Measurements from ENCODE around the gene MYCBP.

Gene MYCBP

GRCh38 chr1:38852780-38853179 lies 20.4 kb downstream of the MYCBP start:
- TF ChIP-seq ZNF623 (tag by site-specific recombination; IDR thresholded peaks at IDR 0.05) (no peak), BCL11B (tag by site-specific recombination; IDR thresholded peaks at IDR 0.05; ENCODE audit: low read depth) (no peak), ZNF132 (tag by site-specific recombination; IDR thresholded peaks at IDR 0.05; ENCODE audit: borderline replicate concordance) (no peak), GLIS2 (tag by site-specific recombination; IDR thresholded peaks at IDR 0.05) (no peak), ZSCAN30 (tag by site-specific recombination; IDR thresholded peaks at IDR 0.05) (no peak), GLI4 (tag by site-specific recombination; IDR thresholded peaks at IDR 0.05) (no peak)
- TF ChIP-seq, protein P1, sequence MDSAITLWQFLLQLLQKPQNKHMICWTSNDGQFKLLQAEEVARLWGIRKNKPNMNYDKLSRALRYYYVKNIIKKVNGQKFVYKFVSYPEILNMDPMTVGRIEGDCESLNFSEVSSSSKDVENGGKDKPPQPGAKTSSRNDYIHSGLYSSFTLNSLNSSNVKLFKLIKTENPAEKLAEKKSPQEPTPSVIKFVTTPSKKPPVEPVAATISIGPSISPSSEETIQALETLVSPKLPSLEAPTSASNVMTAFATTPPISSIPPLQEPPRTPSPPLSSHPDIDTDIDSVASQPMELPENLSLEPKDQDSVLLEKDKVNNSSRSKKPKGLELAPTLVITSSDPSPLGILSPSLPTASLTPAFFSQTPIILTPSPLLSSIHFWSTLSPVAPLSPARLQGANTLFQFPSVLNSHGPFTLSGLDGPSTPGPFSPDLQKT (IDR thresholded peaks at IDR 0.05; ENCODE audit: borderline replicate concordance, low read depth, low read length) = no peak
- Histone ChIP-seq H3K4me1 (ENCODE audit: control insufficient read depth, insufficient read depth, low read length) (0 out of 2 replicates have a peak, but pooled peaks cover 2% of the 10 kb centered on the region), H3K36me3 (ENCODE audit: control insufficient read depth in 2 of 2, insufficient read depth in 1 of 2, low read length in 2 of 2) (peaks cover 41 to 81% of the 10 kb centered on the region in 2 experiments), H3K4me3 (ENCODE audit: low read depth, low read length) (no peak overlapping the region), H3K27ac (ENCODE audit: extremely low read depth, low read depth, low read length) (no peak overlapping the region), H3K9me3 (ENCODE audit: control insufficient read depth, insufficient read depth, low read depth, low read length) (no peaks in the 10 kb centered on the region)
- ChIA-PET CTCF (interaction anchor here (0.6 to 1.5 kb wide), 2 partner anchors 17 to 231 kb away, joined by 4 to 6 read pairs; no protein-coding TSS in a partner anchor), POLR2A (interaction anchor here (0.6 kb wide), 1 partner anchor 8 kb away, joined by 3 read pairs; no protein-coding TSS in a partner anchor)

DNA sequence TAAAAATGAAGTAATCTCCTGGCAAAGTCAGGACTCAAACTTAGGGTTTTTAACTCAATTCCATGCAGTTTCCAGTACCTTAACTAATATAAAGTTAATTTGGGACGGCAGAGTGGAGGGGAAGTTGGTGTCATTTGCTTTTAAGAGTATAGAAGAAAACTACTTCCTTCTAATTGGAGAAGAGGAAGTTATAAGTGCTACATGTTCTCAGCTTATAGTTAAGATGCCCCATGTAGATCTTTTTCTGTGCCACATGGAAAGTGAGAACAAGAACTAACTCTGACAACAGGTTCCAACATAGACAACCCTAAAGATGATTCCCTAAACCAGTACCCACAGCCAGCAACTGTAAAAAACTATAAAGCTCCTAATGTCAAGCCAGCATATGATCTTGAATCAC lies 25.1 kb downstream of the MYCBP start:
- Histone ChIP-seq H3K4me3 (ENCODE audit: low read depth, low read length) (no peak overlapping the region), H3K36me3 (ENCODE audit: control insufficient read depth in 2 of 2, insufficient read depth in 1 of 2, low read length in 2 of 2) (peaks cover 49 to 93% of the 10 kb centered on the region in 2 experiments), H3K27ac (ENCODE audit: extremely low read depth, low read depth, low read length) (no peak overlapping the region), H3K4me1 (ENCODE audit: control insufficient read depth, insufficient read depth, low read length) (no peaks in the 10 kb centered on the region), H3K9me3 (ENCODE audit: control insufficient read depth, insufficient read depth, low read depth, low read length) (no peaks in the 10 kb centered on the region)
- TF ChIP-seq ZNF600 (tag by site-specific recombination; IDR thresholded peaks at IDR 0.05) (no peak), ZNF416 (tag by site-specific recombination; IDR thresholded peaks at IDR 0.05) (no peak), ZNF184 (tag by site-specific recombination; IDR thresholded peaks at IDR 0.05) (no peak), ZNF560 (tag by site-specific recombination; IDR thresholded peaks at IDR 0.05; ENCODE audit: borderline replicate concordance) (no peak), ZNF221 (tag by site-specific recombination; IDR thresholded peaks at IDR 0.05; ENCODE audit: borderline replicate concordance) (no peak), MEIS1 (CRISPR knock-in tag; IDR thresholded peaks at IDR 0.05; ENCODE audit: borderline replicate concordance) (no peak), ZNF670 (tag by site-specific recombination; IDR thresholded peaks at IDR 0.05; ENCODE audit: low read depth) (no peak), ZNF248 (tag by site-specific recombination; IDR thresholded peaks at IDR 0.05) (no peak), PRDM6 (tag by site-specific recombination; IDR thresholded peaks at IDR 0.05) (no peak), REPIN1 (tag by site-specific recombination; IDR thresholded peaks at IDR 0.05; ENCODE audit: low read depth) (no peak), ZNF121 (tag by site-specific recombination; IDR thresholded peaks at IDR 0.05) (no peak), HOXC10 (CRISPR knock-in tag; IDR thresholded peaks at IDR 0.05) (no peak), SCRT2 (tag by site-specific recombination; IDR thresholded peaks at IDR 0.05) (no peak), ZNF16 (tag by site-specific recombination; IDR thresholded peaks at IDR 0.05; ENCODE audit: low read depth) (no peak)
- POLR2A ChIA-PET = no interaction called here
- CTCF ChIA-PET = interaction anchor here (0.6 to 0.7 kb wide), 2 partner anchors 134 to 800 kb away, joined by 3 to 4 read pairs; no protein-coding TSS in a partner anchor

DNA sequence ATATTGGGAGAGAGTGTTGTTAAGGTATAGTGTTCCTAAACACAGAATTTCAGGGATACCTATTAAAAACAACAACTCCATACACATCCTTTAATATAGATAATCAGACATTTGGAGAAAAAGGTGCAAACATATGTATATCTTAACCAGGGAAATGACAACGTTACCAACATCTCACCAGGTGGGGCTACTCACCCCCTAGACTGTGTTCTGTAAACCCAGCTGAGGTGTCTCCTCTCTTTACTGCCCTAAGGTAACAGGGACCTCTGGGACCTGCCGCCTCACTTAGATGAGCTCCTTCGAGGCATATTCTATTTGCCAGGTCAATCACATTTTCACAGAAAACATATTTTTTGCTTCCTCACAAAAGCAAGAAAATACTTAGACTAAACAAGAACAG lies 26.9 kb downstream of the MYCBP start:
- peaks cover 56 to 83% of the 10 kb centered on the region in 2 experiments for H3K36me3 ChIP-seq (ENCODE audit: control insufficient read depth in 2 of 2, insufficient read depth in 1 of 2, low read length in 2 of 2)
- ChIA-PET POLR2A (interaction anchor here (1.4 kb wide), 1 partner anchor 10 kb away, joined by 4 read pairs; no protein-coding TSS in a partner anchor), CTCF (interaction anchor here (0.6 to 1.4 kb wide), 4 partner anchors 9 to 246 kb away, joined by 3 to 6 read pairs (median 4); no protein-coding TSS in a partner anchor)
- TF ChIP-seq ZSCAN18 (tag by site-specific recombination; IDR thresholded peaks at IDR 0.05) (no peak), ZFP41 (tag by site-specific recombination; IDR thresholded peaks at IDR 0.05; ENCODE audit: borderline replicate concordance) (no peak), ZSCAN16 (tag by site-specific recombination; IDR thresholded peaks at IDR 0.05) (no peak), ZNF2 (tag by site-specific recombination; IDR thresholded peaks at IDR 0.05) (no peak), ZSCAN30 (tag by site-specific recombination; IDR thresholded peaks at IDR 0.05) (no peak), ZNF214 (tag by site-specific recombination; IDR thresholded peaks at IDR 0.05; ENCODE audit: borderline replicate concordance) (no peak), ZIC2 (tag by site-specific recombination; IDR thresholded peaks at IDR 0.05) (no peak), ZFP3 (tag by site-specific recombination; IDR thresholded peaks at IDR 0.05; ENCODE audit: low read depth) (no peak), ZNF391 (tag by site-specific recombination; IDR thresholded peaks at IDR 0.05; ENCODE audit: borderline replicate concordance, low read depth) (no peak), KLF16 (tag by site-specific recombination; IDR thresholded peaks at IDR 0.05) (no peak)

More for the DNA sequence above, 26.9 kb downstream of the MYCBP start:
- Histone ChIP-seq H3K4me3 (ENCODE audit: low read depth, low read length) (no peak overlapping the region), H3K4me1 (ENCODE audit: control insufficient read depth, insufficient read depth, low read length) (no peaks in the 10 kb centered on the region), H3K27ac (ENCODE audit: extremely low read depth, low read depth, low read length) (no peak overlapping the region), H3K9me3 (ENCODE audit: control insufficient read depth, insufficient read depth, low read depth, low read length) (no peaks in the 10 kb centered on the region)
